Calu3 (cell line): ENCODE data around the gene NOXO1. TPM values are rescaled to one million over a fixed set of nuclear protein-coding genes. Genes with fewer than 3 reads are reported as not detected.
"Not testable (repeated sequence)": the region's sequence is repeated elsewhere in the genome, so short reads cannot be mapped to it uniquely, and the experiment has no call there.

Experiments
- BruUV-seq: library from RNA; stranded (reverse); fragments of 400-500 nt; replicated peaks from 2 replicates; lab custom pipeline; 2021; lab: Mats Ljungman, UMichigan
- CTCF ChIA-PET: fragments of 300-600 bp; sonication (Branson Sonifier 250); formaldehyde crosslinking; loops from one replicate; lab custom pipeline; 2022; ENCODE audit warnings: antibody characterized with exemption; lab: Charles Lee
- DNase-seq: peaks from one replicate; pipeline ENCODE4 v3.0.0; 2022
- H3K27ac Mint-ChIP-seq: one replicate; pipeline ENCODE4 v1.8.0; 2022; ENCODE audit warnings: mixed read lengths; ENCODE audit not compliant: unreplicated experiment
- H3K27me3 Mint-ChIP-seq: one replicate; pipeline ENCODE4 v1.8.0; 2022; ENCODE audit warnings: mixed read lengths; ENCODE audit not compliant: unreplicated experiment
- H3K36me3 Mint-ChIP-seq: one replicate; pipeline ENCODE4 v1.8.0; 2022; ENCODE audit warnings: mild to moderate bottlenecking, moderate library complexity, mixed read lengths; ENCODE audit not compliant: insufficient read depth, unreplicated experiment
- H3K4me1 Mint-ChIP-seq: one replicate; pipeline ENCODE4 v1.8.0; 2022; ENCODE audit warnings: mild to moderate bottlenecking, low read depth, mixed read lengths; ENCODE audit not compliant: unreplicated experiment
- H3K4me3 Mint-ChIP-seq: one replicate; pipeline ENCODE4 v1.8.0; 2022; ENCODE audit warnings: mild to moderate bottlenecking, low read depth, moderate library complexity, mixed read lengths; ENCODE audit not compliant: unreplicated experiment
- H3K9me3 Mint-ChIP-seq: one replicate; pipeline ENCODE4 v1.8.0; 2022; ENCODE audit warnings: low read depth, mixed read lengths; ENCODE audit not compliant: unreplicated experiment
- intact Hi-C: fragments of 100-400 bp; cut with micrococcal nuclease; formaldehyde crosslinking; loops from one replicate; pipeline ENCODE4 v1.10.0; 2022; ENCODE audit not compliant: unreplicated experiment
- total RNA-seq: library from RNA; stranded (reverse); gene quantifications from 2 replicates; pipeline ENCODE4 v1.2.3, GENCODE V29; 2022
- TF ChIP-seq, protein P1 (sequence below): fragments of 200-600 bp; IDR thresholded peaks from one replicate; pipeline ENCODE4 v1.8.0; 2022; ENCODE audit warnings: antibody characterized with exemption; ENCODE audit not compliant: unreplicated experiment

The NOXO1 gene
- total RNA-seq, 1 experiment from 2014 or later: 11.8 TPM

DNA sequence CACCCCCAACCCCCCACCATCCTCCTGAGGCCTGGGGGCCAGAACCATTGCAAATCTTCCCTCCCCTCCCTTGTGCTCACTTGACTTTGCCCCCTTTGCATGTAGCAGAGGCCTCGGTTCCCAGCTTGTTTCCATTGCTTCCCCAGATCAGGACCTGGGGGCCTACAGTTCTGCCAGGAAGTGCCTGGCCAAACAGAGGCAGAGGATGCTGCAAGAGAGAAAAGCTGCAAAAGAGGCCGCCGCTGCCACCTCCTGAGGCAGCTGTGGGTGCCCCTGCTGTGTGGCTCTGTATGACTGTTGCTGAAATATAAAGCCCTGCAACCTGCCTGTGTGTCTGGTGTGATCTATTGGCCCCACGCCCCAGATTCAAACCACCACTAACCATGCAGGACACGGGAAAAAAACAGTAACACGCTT lies 19.6 kb downstream of the NOXO1 start:
- H3K27ac Mint-ChIP-seq: peak overlapping the region; percentile 83
- peaks cover 9% of the 10 kb centered on the region for H3K27me3 Mint-ChIP-seq
- peak overlapping the region; percentile 74 for H3K4me3 Mint-ChIP-seq
- no peak for DNase-seq
- peaks cover 26% of the 10 kb centered on the region for H3K4me1 Mint-ChIP-seq
- BruUV-seq: no TSS peak
- H3K36me3 Mint-ChIP-seq: peaks cover 72% of the 10 kb centered on the region
- H3K9me3 Mint-ChIP-seq: no peaks in the 10 kb centered on the region
- TF ChIP-seq, protein P1, sequence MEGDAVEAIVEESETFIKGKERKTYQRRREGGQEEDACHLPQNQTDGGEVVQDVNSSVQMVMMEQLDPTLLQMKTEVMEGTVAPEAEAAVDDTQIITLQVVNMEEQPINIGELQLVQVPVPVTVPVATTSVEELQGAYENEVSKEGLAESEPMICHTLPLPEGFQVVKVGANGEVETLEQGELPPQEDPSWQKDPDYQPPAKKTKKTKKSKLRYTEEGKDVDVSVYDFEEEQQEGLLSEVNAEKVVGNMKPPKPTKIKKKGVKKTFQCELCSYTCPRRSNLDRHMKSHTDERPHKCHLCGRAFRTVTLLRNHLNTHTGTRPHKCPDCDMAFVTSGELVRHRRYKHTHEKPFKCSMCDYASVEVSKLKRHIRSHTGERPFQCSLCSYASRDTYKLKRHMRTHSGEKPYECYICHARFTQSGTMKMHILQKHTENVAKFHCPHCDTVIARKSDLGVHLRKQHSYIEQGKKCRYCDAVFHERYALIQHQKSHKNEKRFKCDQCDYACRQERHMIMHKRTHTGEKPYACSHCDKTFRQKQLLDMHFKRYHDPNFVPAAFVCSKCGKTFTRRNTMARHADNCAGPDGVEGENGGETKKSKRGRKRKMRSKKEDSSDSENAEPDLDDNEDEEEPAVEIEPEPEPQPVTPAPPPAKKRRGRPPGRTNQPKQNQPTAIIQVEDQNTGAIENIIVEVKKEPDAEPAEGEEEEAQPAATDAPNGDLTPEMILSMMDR: no peak
- intact Hi-C loops: no loop called here
- CTCF ChIA-PET: no interaction called here

DNA sequence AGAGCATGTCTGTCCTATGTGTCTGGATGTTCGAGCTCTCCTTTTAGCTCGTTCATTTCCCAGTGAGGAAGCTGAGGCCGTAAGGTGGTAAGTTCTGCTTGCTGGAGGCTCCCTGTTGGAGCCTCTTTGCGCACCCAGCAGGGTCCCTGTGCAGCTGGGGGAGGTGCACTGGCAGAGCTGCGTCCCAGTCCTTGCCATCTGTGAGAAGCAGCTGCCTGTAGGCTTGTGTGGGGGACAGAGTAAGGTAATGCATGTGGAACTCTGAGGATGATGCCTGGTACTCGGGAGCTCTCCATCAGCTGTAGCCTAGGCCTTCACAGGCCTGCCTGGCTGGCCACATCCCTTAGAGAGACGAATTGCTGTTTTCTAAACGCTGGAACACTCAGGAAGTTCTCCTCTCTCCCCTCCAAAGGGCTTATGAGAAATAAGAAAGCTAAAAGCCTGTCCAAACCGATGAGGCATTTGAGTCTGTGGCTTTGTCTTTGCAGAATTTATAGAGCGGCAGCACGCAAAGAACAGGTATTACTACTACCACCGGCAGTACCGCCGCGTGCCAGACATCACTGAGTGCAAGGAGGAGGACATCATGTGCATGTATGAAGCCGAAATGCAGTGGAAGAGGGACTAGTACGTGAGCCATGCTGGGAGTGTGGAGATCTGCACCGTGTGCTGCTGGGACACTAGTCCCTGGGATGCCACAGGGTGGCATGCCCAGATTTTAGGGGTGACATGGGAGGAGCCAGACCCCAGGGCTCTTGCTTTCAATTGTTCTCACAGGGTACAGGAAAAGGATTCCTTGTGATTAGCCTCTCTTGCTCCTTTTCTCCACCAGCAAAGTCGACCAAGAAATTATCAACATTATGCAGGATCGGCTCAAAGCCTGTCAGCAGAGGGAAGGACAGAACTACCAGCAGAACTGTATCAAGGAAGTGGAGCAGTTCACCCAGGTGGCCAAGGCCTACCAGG lies 20.3 kb downstream of the NOXO1 start:
- DNase-seq: no peak
- H3K4me1 Mint-ChIP-seq: peaks cover 26% of the 10 kb centered on the region
- TF ChIP-seq, protein P1: no peak
- H3K4me3 Mint-ChIP-seq: peak overlapping the region; percentile 74
- CTCF ChIA-PET: no interaction called here
- H3K27me3 Mint-ChIP-seq: peaks cover 9% of the 10 kb centered on the region
- BruUV-seq: TSS peak; percentile 15
- peaks cover 71% of the 10 kb centered on the region for H3K36me3 Mint-ChIP-seq
- intact Hi-C loops: no loop called here
- H3K9me3 Mint-ChIP-seq: no peaks in the 10 kb centered on the region
- H3K27ac Mint-ChIP-seq: peak overlapping the region; percentile 83

DNA sequence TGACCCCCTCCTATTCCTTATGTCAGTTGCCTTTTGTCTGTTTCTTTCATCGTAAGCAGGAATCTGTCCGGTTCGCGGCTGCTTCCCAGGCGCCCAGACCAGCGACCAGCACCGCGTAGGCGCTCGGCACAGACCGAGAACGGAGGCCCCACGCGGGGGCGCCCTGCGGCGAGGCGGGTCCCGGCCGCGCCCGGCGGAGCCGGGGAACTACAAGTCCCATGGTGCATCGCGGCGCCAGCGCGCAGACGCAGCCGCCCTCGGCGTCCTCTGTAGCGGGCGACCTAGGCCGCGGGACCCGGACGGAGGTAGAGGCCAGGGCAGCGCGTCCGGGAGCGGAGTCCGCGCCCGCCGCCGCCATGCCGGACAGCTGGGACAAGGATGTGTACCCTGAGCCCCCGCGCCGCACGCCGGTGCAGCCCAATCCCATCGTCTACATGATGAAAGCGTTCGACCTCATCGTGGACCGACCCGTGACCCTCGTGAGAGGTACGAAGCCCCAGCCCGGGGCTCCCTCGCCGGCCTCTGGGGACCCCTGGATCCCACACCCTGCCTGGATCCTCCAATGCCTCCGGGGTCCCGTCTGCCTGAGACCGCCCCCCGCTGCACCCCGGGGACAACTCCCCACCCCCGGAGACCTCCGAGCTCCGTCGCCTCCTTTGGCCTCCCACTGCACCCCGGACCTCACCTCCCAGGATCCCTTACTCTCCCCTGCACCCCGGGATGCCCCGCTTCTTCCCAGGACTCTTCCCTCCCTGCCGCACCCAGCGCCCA lies 21.8 kb downstream of the NOXO1 start, which contains the start of gene NDUFB10:
Gene NDUFB10 (plus strand): TSS at position 270 of the 771 bp plus-strand sequence. CDS start 87 bp downstream, at position 357.
- H3K9me3 Mint-ChIP-seq: no peaks in the 10 kb centered on the region
- H3K36me3 Mint-ChIP-seq: peaks cover 56% of the 10 kb centered on the region
- peaks cover 18% of the 10 kb centered on the region for H3K27me3 Mint-ChIP-seq
- peaks cover 26% of the 10 kb centered on the region for H3K4me1 Mint-ChIP-seq
- H3K4me3 Mint-ChIP-seq: peak within 1 kb of the TSS; percentile 74
- TF ChIP-seq, protein P1: peak; percentile 51
- CTCF ChIA-PET: no interaction called here
- intact Hi-C loops: no loop called here
- no TSS peak for BruUV-seq
- DNase-seq: peak; percentile 98
- peak within 1 kb of the TSS; percentile 83 for H3K27ac Mint-ChIP-seq

DNA sequence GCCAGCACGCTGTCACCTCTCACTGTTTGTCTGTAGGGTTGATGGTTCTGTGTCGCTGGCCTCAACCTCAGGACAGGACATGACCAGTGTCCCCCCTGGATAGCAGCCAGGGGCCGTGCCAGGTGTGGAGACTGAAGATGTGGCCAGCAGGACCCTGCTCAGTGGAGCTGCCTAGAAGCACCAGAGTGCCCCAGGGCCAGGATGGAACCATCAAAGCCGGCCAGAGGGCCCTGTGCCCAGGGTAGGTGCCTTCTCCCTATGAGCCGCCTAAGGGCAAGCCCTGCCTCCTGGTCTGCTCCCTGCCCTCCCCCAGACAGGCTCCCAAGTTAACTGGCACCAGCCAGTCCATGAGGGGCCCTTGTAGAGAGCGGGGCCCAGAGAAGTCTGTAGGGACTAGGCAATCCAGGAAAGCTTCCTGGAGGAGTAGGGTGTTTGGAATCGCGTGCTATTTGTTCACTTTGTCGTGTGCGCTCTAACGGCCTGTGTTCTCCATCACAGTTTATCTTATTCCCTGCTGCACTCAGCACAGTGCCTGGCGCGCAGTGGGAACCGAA lies 22.5 kb downstream of the NOXO1 start:
- Mint-ChIP-seq H3K27me3 (peaks cover 21% of the 10 kb centered on the region), H3K27ac (peak overlapping the region; percentile 83), H3K9me3 (no peaks in the 10 kb centered on the region), H3K4me3 (peak overlapping the region; percentile 74), H3K36me3 (peaks cover 49% of the 10 kb centered on the region), H3K4me1 (peaks cover 24% of the 10 kb centered on the region)
- CTCF ChIA-PET: no interaction called here
- DNase-seq: no peak
- TF ChIP-seq, protein P1: no peak
- intact Hi-C loops: no loop called here
- BruUV-seq: no TSS peak

DNA sequence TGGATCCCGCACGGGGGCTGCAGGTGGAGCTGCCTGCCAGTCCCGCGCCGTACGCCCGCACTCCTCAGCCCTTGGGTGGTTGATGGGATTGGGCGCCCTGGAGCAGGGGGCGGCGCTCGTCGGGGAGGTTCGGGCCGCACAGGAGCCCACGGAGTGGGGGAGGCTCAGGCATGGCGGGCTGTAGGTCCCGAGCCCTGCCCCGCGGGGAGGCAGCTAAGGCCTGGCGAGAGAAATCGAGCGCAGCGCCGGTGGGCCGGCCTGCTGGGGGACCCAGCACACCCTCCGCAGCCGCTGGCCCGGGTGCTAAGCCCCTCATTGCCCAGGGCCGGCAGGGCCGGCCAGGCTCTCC lies 23.2 kb downstream of the NOXO1 start:
- H3K27ac Mint-ChIP-seq, CTCF ChIA-PET, DNase-seq, intact Hi-C loops, H3K9me3 Mint-ChIP-seq, BruUV-seq, H3K4me3 Mint-ChIP-seq: not testable (repeated sequence)
- Mint-ChIP-seq H3K36me3 (peaks cover 43% of the 10 kb centered on the region), H3K4me1 (peaks cover 17% of the 10 kb centered on the region), H3K27me3 (peaks cover 21% of the 10 kb centered on the region)
